SK-N-MC (cell line): Measurements from ENCODE around the gene COPS2.

ENCODE experiments used
- EZH2 ChIP-seq: fragments of 200-600 bp; sonication (generic); IDR thresholded peaks from one replicate; pipeline ENCODE4 v1.6.1; 2017; ENCODE audit warnings: antibody characterized with exemption
- POLR2AphosphoS5 ChIP-seq: IDR thresholded peaks from 2 replicates; pipeline ENCODE4 v1.6.1; 2012; ENCODE audit warnings: mild to moderate bottlenecking, low read depth, low read length, borderline replicate concordance

GRCh38 chr15:49178497-49178896 is 23.1 kb upstream of the COPS2 start:
- TF ChIP-seq EZH2 (no peak), POLR2AphosphoS5 (no peak)
